ENCODE results near the gene SEPTIN1. TPM values are rescaled to one million over a fixed set of nuclear protein-coding genes. Genes with fewer than 3 reads are reported as not detected.
A peak's percentile ranks its signal among the peaks of the same experiment; 100 is the strongest.
"Not testable (repeated sequence)": the region's sequence is repeated elsewhere in the genome, so short reads cannot be mapped to it uniquely, and the experiment has no call there.

SEPTIN1 gene
- polyA plus RNA-seq, 4 donors = 1.3 to 4.0 (median 2.1) TPM

DNA sequence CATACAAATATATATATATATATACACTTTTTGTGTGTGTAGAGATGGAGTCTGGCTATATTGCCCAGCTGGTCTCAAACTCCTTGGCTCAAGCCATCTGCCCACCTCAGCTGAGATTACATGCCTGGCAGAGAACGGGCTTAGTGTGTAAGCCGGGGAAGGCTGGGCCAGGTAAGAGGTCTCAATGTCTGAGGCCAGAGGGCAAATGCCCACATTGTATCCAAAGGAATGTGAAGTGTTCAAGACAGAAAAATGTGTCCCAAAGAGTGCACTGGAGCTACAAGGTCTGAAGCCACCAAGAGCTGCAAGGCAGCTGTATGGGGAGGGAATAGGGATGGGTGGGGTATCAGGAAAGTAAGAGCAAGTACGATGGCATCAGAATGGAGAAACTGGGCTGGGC lies 36.1 kb downstream of the SEPTIN1 start:
- DNase-seq (ENCODE audit: low read depth in 4 of 4, low spot score in 3 of 4) = no peak

DNA sequence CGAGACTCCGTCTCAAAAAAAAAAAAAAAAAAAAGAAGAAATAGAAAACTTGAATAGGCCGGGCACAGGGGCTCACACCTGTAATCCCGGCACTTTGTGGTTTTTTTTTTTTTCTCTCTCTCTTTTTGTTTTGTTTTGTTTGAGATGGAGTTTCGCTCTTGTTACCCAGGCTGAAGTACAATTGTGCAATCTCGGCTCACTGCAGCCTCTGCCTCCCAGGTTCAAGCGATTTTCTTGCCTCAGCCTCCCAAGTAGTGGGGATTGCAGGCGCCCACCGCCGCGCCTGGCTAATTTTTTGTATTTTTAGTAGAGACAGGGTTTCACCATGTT lies 38.9 kb downstream of the SEPTIN1 start:
- not testable (repeated sequence) for DNase-seq (ENCODE audit: low read depth in 4 of 4, low spot score in 3 of 4)

DNA sequence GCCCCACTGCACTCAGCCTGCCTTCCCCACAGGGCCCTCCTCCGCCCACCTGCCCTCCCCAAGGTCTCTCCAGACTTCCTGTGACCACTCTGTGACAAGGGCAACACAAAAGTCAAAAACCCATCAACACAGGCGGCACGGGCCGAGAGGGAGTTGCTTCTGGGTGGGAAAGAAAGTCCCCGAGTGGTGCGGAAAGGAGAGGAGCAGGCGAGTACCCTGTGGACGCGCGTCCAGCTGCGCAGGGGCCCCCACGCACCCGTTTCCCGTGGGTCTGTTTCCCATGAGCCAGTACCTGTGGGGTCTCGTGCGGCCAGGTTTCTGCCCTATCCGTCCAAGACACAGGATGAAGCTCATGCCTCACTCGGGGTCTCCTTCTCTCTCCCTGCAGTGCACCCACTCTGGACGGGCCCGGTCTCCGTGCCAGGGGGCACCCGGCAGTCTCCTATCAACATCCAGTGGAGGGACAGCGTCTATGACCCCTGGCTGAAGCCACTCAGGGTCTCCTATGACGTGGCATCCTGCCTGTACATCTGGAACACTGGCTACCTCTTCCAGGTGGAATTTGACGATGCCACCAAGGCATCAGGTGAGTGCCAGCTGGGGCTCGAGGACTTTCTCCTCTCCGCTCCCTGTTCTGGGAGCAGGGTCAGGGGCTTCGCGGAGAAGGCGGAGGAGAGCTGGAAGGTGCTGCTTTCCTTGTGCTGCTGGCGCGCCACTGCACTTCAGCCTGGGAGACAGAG lies 39.4 kb downstream of the SEPTIN1 start:
- no peak for DNase-seq (ENCODE audit: low read depth in 4 of 4, low spot score in 3 of 4)

DNA sequence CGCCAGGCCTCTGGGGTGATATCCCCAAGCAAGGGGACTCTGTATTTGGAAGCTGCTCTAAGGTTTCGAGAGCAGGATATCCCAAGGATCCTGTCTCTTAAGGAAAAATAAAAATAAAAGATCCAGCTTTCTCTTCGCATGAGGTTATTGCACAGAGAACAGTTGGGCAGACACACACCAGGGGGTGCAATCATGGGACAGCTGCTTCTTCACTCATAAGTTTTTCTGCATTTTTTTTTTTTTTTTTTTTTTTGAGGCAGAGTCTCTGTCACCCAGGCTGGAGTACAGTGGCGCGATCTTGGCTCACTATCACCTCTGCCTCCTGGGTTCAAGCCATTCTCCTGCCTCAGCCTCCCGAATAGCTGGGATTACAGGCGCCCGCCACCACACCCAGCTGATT lies 40.4 kb downstream of the SEPTIN1 start:
- not testable (repeated sequence) for DNase-seq (ENCODE audit: low read depth in 4 of 4, low spot score in 3 of 4)

DNA sequence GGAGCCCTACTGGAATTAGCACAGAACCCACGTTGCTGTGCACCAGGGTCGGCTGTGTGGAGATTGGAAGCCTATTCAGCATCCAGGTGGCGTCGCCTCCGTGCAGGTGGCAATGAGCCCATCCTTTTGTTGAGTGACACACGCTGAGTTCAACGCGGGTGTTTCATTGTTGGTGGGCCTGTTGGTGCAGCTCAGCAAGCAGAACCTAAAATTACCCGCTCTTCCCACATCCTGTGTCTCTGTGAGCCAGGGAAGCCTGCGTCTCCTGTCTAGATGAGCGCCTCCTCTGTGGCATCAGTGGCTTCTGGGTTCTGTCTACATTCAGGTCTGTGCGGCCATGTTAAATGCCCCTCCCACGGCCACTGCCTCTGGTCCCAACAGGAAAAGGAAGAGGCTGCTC lies 41.7 kb downstream of the SEPTIN1 start:
- DNase-seq (ENCODE audit: low read depth in 4 of 4, low spot score in 3 of 4) = no peak

DNA sequence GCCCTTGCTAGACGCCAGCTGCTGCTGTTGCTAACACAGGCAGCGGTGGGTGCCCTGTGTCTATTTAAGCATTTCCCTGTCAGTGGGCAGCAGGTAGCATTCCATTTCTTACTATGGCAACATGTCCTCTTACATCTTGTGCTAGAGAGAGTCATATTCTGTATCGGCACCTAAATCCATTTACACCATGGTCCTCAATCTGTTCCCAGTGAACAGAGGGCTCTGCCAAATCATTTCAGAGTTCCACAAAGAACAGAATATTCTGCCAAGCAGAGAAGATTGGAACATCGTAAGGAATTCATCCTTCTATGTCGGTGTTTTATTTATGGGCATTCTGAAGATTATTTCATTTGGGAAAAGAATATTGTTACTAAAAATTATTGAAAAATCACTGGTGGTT lies 43.6 kb downstream of the SEPTIN1 start:
- not testable (repeated sequence) for DNase-seq (ENCODE audit: low read depth in 4 of 4, low spot score in 3 of 4)

DNA sequence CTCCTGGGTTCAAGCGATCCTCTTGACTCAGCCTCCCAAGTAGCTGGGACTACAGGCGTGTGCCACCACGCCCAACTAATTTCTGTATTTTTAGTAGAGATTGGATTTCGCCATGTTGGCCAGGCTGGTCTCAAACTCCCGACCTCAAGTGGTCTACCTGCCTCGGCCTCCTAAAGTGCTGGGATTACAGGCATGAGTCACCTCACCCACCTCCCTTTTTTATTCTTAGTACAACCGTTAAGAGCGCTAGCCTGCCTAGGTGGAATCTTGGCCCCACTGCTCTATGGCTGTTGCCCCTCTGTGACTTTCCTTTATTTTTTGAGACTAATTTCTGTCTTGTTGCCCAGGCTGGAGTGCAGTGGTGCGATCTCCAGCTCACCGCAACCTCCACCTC lies 44.4 kb downstream of the SEPTIN1 start:
- DNase-seq (ENCODE audit: low read depth in 4 of 4, low spot score in 3 of 4) = not testable (repeated sequence)

DNA sequence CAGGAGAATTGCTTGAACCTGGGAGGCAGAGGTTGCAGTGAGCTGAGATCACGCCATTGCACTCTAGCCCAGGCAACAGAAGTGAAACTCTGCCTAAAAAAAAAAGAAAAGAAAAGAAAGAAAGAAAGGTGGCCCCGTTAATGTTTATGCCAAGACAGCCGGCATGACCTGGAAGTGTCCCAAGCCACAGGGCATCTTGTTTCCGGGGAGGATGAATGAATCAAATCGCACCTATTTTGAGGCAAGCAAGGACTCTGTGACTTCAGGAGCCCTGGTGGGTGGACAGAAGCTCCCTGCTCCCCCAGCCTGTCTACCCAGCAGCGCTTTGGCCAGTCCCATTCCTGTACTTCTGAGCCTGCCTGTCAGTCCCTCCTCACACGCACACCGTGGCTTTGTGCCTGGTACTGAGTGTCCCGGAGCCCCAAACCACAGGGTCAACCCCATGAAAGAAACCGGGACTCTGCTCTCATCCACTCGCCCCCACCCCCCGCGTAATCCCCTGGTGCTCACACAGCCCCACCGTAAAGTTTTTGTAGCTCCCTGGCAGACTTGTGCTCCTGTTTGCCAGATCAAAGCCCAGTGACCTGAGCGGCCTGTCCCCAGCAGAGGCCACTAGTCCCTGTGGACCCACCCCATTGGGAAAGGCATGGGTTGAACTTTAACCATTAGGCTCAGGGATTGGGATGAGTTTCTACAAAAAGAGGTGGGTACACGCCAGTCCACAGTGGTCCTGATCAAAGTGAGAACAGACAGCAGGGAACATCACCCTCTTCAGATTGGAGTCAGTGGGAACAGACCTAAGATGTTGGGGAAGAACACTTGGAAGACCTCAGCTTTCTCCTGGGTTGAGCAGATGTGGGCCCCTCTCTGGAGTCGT lies 46.5 kb downstream of the SEPTIN1 start:
- DNase-seq (ENCODE audit: low read depth in 4 of 4, low spot score in 3 of 4) = no peak

DNA sequence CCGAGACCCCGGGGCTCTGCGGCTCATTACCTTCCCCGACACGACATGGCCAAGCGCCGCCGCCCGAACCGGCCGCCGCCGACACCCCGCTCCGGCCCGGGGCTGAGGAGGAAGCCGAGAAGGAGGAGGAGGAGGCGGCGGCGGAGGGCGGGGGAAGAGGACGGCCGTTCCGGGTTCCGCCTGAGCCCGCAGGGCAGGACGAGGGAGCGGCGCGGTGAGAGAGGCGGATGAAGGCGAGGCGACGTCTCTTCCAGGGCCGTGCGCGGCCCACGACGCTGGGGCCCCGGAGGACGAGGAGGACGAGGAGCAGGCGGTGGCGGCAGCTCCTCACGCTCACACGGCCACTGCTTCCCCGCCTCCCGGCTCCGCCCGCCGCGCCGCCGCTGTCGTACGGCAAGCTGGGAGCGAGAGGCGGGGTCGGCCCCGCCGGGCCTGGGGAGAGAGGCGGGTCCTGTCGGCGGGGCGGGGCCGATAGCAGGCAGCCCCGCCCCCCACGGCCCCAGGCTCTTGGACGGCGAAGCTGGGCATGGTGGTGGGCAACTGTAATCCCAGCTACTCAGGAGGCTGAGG lies 47.2 kb downstream of the SEPTIN1 start:
- peak; percentile 42 to 55 (median 47) for DNase-seq (ENCODE audit: low read depth in 4 of 4, low spot score in 3 of 4)

DNA sequence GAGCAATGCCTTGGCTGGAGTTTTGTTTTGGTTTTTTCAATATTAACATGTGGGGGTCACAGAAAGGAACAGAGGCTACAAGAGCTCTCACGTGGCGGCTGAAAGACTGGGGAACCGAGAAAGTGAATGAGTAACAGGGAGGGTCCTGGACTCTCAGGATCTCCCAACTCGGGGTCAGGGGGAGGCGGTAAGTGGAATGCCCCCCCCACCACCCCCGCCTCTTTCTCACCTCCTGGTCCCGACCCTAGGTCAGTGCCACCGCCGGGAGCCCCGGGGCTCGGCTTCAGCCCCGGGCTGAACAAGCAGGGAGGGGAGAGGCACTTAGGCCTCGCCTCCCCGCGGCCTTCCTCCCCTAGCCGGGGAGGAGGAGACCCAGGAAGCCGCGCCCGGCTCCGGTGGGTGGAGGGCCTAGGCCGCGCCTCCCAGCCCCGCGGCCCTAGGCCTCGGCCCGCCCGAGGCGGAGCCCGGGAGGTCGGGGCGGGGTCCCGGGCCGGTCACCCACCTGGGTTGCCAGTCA lies 47.8 kb downstream of the SEPTIN1 start:
- peak in 3 of 4 donors; percentile 39 to 67 (median 53) for DNase-seq (ENCODE audit: low read depth in 4 of 4, low spot score in 3 of 4)

Other genes with a start within 250 kb of the SEPTIN1 start
- gene CORO1A, start 199.0 kb downstream of the SEPTIN1 start, polyA plus RNA-seq (ENCODE audit: insufficient read length in 4 of 4) = 10 to 100 TPM in 2 of 4 donors, 1 to 10 TPM in 2; 8.1 to 18.0 (median 12.7) TPM
- gene BOLA2B, start 188.9 kb downstream of the SEPTIN1 start, polyA plus RNA-seq (ENCODE audit: insufficient read length in 4 of 4) = 10 to 100 TPM; 13.0 to 38.3 (median 19.8) TPM
- 10 to 100 TPM in 3 of 4 donors, 1 to 10 TPM in 1; 8.4 to 50.3 (median 16.4) TPM for gene SLX1A, start 188.7 kb downstream of the SEPTIN1 start, polyA plus RNA-seq (ENCODE audit: insufficient read length in 4 of 4)
- 10 to 100 TPM in 1 of 4 donors, 1 to 10 TPM in 3; 5.2 to 14.4 (median 8.6) TPM for gene SULT1A3, start 183.3 kb downstream of the SEPTIN1 start, polyA plus RNA-seq (ENCODE audit: insufficient read length in 4 of 4)
- gene NPIPB13, start 134.1 kb downstream of the SEPTIN1 start, polyA plus RNA-seq (ENCODE audit: insufficient read length in 4 of 4) = 10 to 100 TPM in 2 of 4 donors, 1 to 10 TPM in 2; 3.5 to 18.0 (median 10.2) TPM
- gene CD2BP2, start 27.3 kb downstream of the SEPTIN1 start, polyA plus RNA-seq (ENCODE audit: insufficient read length in 4 of 4) = 10 to 100 TPM; 42.1 to 56.7 (median 55.7) TPM
- 10 to 100 TPM; 28.2 to 44.1 (median 34.2) TPM for gene TBC1D10B, start 12.1 kb downstream of the SEPTIN1 start, polyA plus RNA-seq (ENCODE audit: insufficient read length in 4 of 4)
- 1 to 10 TPM in 3 of 4 donors, not detected in 1; 1.2 to 1.4 (median 1.2) TPM for gene MYL11, start 7.8 kb downstream of the SEPTIN1 start, polyA plus RNA-seq (ENCODE audit: insufficient read length in 4 of 4)
- 10 to 100 TPM; 10.1 to 15.4 (median 13.1) TPM for gene ZNF48, start 12.9 kb upstream of the SEPTIN1 start, polyA plus RNA-seq (ENCODE audit: insufficient read length in 4 of 4)
- gene ZNF771, start 25.0 kb upstream of the SEPTIN1 start, polyA plus RNA-seq (ENCODE audit: insufficient read length in 4 of 4) = 10 to 100 TPM in 1 of 4 donors, 1 to 10 TPM in 3; 4.6 to 10.0 (median 5.2) TPM
- 10 to 100 TPM; 31.4 to 50.4 (median 41.3) TPM for gene DCTPP1, start 47.5 kb upstream of the SEPTIN1 start, polyA plus RNA-seq (ENCODE audit: insufficient read length in 4 of 4)
- gene SEPHS2, start 63.3 kb upstream of the SEPTIN1 start, polyA plus RNA-seq (ENCODE audit: insufficient read length in 4 of 4) = 10 to 100 TPM; 31.6 to 94.3 (median 89.1) TPM
- 1 to 10 TPM; 1.4 to 2.5 (median 2.1) TPM for gene ITGAL, start 90.2 kb upstream of the SEPTIN1 start, polyA plus RNA-seq (ENCODE audit: insufficient read length in 4 of 4)
- gene ZNF768, start 144.0 kb upstream of the SEPTIN1 start, polyA plus RNA-seq (ENCODE audit: insufficient read length in 4 of 4) = 10 to 100 TPM; 36.0 to 69.0 (median 50.0) TPM
- gene ZNF747, start 152.3 kb upstream of the SEPTIN1 start, polyA plus RNA-seq (ENCODE audit: insufficient read length in 4 of 4) = 10 to 100 TPM in 3 of 4 donors, 1 to 10 TPM in 1; 8.8 to 10.6 (median 10.5) TPM
- gene ZNF764, start 175.8 kb upstream of the SEPTIN1 start, polyA plus RNA-seq (ENCODE audit: insufficient read length in 4 of 4) = 10 to 100 TPM; 10.2 to 15.4 (median 11.6) TPM
- 10 to 100 TPM; 10.5 to 17.5 (median 13.3) TPM for gene ZNF688, start 189.2 kb upstream of the SEPTIN1 start, polyA plus RNA-seq (ENCODE audit: insufficient read length in 4 of 4)
- 10 to 100 TPM; 16.8 to 31.6 (median 19.6) TPM for gene ZNF785, start 203.1 kb upstream of the SEPTIN1 start, polyA plus RNA-seq (ENCODE audit: insufficient read length in 4 of 4)
- gene ZNF689, start 227.8 kb upstream of the SEPTIN1 start, polyA plus RNA-seq (ENCODE audit: insufficient read length in 4 of 4) = 10 to 100 TPM; 10.6 to 14.6 (median 13.2) TPM